Measurements from ENCODE around the gene FAM120A. TPM values are rescaled to one million over a fixed set of nuclear protein-coding genes. Genes with fewer than 3 reads are reported as not detected.

Gene FAM120A
- total and polyA plus RNA-seq, 2 donors (not counting 1 experiment from before 2014, with no cell fraction given), result 85.8 to 136 TPM

GRCh38 chr9:93458712-93459111, 7.2 kb downstream of the FAM120A start:
- Histone ChIP-seq H3K79me2 (ENCODE audit: control insufficient read depth, insufficient read depth, low read length) (peaks cover 96% of the 10 kb centered on the region), H3K4me1 (ENCODE audit: control insufficient read depth, extremely low read depth, insufficient read depth, low read length) (peaks cover 6% of the 10 kb centered on the region), H3K9me3 (ENCODE audit: control insufficient read depth, insufficient read depth, low read depth, low read length) (no peaks in the 10 kb centered on the region), H3K4me3 (replicated peaks in 1 of 4; ENCODE audit: control extremely low read depth in 1 of 4, insufficient read depth in 1 of 4, low read depth in 3 of 4, low read length in 4 of 4) (no peak overlapping the region), H2AFZ (ENCODE audit: low read length) (no peak overlapping the region), H3K9ac (ENCODE audit: insufficient read depth, low read length) (no peak overlapping the region), H4K20me1 (ENCODE audit: control insufficient read depth, extremely low read depth, insufficient read depth, low read length) (peaks cover 2% of the 10 kb centered on the region), H3K27me3 (ENCODE audit: control insufficient read depth, insufficient read depth, low read length) (no peaks in the 10 kb centered on the region), H3K27ac (ENCODE audit: insufficient read depth, low read length) (no peak overlapping the region), H3K4me2 (ENCODE audit: extremely low read depth, insufficient read depth, low read length) (no peak overlapping the region), H3K36me3 (ENCODE audit: control insufficient read depth, insufficient read depth, low read length) (no peaks in the 10 kb centered on the region)
- no peak for TF ChIP-seq EZH2 (IDR thresholded peaks at IDR 0.05; ENCODE audit: low read length, missing control alignments)
- TF ChIP-seq, protein P1, sequence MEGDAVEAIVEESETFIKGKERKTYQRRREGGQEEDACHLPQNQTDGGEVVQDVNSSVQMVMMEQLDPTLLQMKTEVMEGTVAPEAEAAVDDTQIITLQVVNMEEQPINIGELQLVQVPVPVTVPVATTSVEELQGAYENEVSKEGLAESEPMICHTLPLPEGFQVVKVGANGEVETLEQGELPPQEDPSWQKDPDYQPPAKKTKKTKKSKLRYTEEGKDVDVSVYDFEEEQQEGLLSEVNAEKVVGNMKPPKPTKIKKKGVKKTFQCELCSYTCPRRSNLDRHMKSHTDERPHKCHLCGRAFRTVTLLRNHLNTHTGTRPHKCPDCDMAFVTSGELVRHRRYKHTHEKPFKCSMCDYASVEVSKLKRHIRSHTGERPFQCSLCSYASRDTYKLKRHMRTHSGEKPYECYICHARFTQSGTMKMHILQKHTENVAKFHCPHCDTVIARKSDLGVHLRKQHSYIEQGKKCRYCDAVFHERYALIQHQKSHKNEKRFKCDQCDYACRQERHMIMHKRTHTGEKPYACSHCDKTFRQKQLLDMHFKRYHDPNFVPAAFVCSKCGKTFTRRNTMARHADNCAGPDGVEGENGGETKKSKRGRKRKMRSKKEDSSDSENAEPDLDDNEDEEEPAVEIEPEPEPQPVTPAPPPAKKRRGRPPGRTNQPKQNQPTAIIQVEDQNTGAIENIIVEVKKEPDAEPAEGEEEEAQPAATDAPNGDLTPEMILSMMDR (conservative IDR thresholded peaks at IDR 0.05 in 1 of 2, IDR thresholded peaks at IDR 0.05 in 1 of 2; ENCODE audit: low read depth in 1 of 2, low read length in 2 of 2), result no peak
- DNase-seq (ENCODE audit: low read depth in 2 of 2), result peak in 1 of 2 donors; percentile 36

DNA sequence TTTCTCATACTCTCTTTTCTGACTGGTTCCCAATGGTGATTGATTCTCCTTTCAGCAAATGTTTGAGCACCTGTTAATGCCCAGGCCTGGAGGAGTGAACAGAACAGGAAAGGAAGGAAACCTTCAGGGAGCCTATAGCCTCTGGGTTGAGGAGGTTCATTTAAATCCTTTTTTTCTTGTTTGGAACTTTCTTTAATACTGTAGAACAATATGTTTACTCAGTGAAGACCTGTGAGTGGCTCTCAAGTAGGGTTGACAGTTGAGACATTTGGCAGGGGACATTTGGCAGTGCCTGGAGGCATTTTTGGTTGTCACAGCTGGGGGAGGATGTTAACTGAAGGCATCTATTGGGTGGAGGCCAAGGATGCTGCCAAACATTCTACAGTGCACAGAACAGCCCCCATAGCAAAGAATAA, 8.0 kb downstream of the FAM120A start:
- Histone ChIP-seq H3K4me2 (ENCODE audit: extremely low read depth, insufficient read depth, low read length) (no peak overlapping the region), H3K9ac (ENCODE audit: insufficient read depth, low read length) (no peak overlapping the region), H3K9me3 (ENCODE audit: control insufficient read depth, insufficient read depth, low read depth, low read length) (no peaks in the 10 kb centered on the region), H2AFZ (ENCODE audit: low read length) (no peak overlapping the region), H3K36me3 (ENCODE audit: control insufficient read depth, insufficient read depth, low read length) (no peaks in the 10 kb centered on the region), H3K79me2 (ENCODE audit: control insufficient read depth, insufficient read depth, low read length) (peaks cover 96% of the 10 kb centered on the region), H4K20me1 (ENCODE audit: control insufficient read depth, extremely low read depth, insufficient read depth, low read length) (peaks cover 2% of the 10 kb centered on the region), H3K27ac (ENCODE audit: insufficient read depth, low read length) (no peak overlapping the region), H3K4me1 (ENCODE audit: control insufficient read depth, extremely low read depth, insufficient read depth, low read length) (peaks cover 6% of the 10 kb centered on the region), H3K4me3 (replicated peaks in 1 of 4; ENCODE audit: control extremely low read depth in 1 of 4, insufficient read depth in 1 of 4, low read depth in 3 of 4, low read length in 4 of 4) (no peak overlapping the region), H3K27me3 (ENCODE audit: control insufficient read depth, insufficient read depth, low read length) (no peaks in the 10 kb centered on the region)
- DNase-seq (ENCODE audit: low read depth in 2 of 2), result no peak
- TF ChIP-seq, protein P1 (conservative IDR thresholded peaks at IDR 0.05 in 1 of 2, IDR thresholded peaks at IDR 0.05 in 1 of 2; ENCODE audit: low read depth in 1 of 2, low read length in 2 of 2), result no peak
- no peak for TF ChIP-seq EZH2 (IDR thresholded peaks at IDR 0.05; ENCODE audit: low read length, missing control alignments)

- TF ChIP-seq, protein P1 (conservative IDR thresholded peaks at IDR 0.05 in 1 of 2, IDR thresholded peaks at IDR 0.05 in 1 of 2; ENCODE audit: low read depth in 1 of 2, low read length in 2 of 2), result no peak
- no peak for TF ChIP-seq EZH2 (IDR thresholded peaks at IDR 0.05; ENCODE audit: low read length, missing control alignments)
- H3K27me3 ChIP-seq (ENCODE audit: control insufficient read depth, insufficient read depth, low read length), result no peaks in the 10 kb centered on the region
- no peak overlapping the region for H3K27ac ChIP-seq (ENCODE audit: insufficient read depth, low read length)
- no peak for DNase-seq (ENCODE audit: low read depth in 2 of 2)
- peaks cover 96% of the 10 kb centered on the region for H3K79me2 ChIP-seq (ENCODE audit: control insufficient read depth, insufficient read depth, low read length)
- H3K4me3 ChIP-seq (replicated peaks in 1 of 4; ENCODE audit: control extremely low read depth in 1 of 4, insufficient read depth in 1 of 4, low read depth in 3 of 4, low read length in 4 of 4), result no peak overlapping the region
- H3K4me2 ChIP-seq (ENCODE audit: extremely low read depth, insufficient read depth, low read length), result no peak overlapping the region
- H3K9ac ChIP-seq (ENCODE audit: insufficient read depth, low read length), result no peak overlapping the region
- peaks cover 2% of the 10 kb centered on the region for H4K20me1 ChIP-seq (ENCODE audit: control insufficient read depth, extremely low read depth, insufficient read depth, low read length)
- H3K4me1 ChIP-seq (ENCODE audit: control insufficient read depth, extremely low read depth, insufficient read depth, low read length), result peaks cover 2% of the 10 kb centered on the region
- no peaks in the 10 kb centered on the region for H3K36me3 ChIP-seq (ENCODE audit: control insufficient read depth, insufficient read depth, low read length)
- no peak overlapping the region for H2AFZ ChIP-seq (ENCODE audit: low read length)
- no peaks in the 10 kb centered on the region for H3K9me3 ChIP-seq (ENCODE audit: control insufficient read depth, insufficient read depth, low read depth, low read length)
Observed at GRCh38 chr9:93460689-93461413, 9.4 kb downstream of the FAM120A start.

Measured in fibroblast of lung (primary cell).